Occipital lobe (tissue), 2 donors: ENCODE results near the gene LPAR2. TPM values are rescaled to one million over a fixed set of nuclear protein-coding genes. Genes with fewer than 3 reads are reported as not detected.
"Not testable (repeated sequence)": the region's sequence is repeated elsewhere in the genome, so short reads cannot be mapped to it uniquely, and the experiment has no call there.

Experiments used
- DNase-seq: peaks from one replicate; lab custom pipeline; 2025; lab: John Stamatoyannopoulos, UW
- total RNA-seq: library from RNA; depleted of rRNA; stranded (reverse); fragments of >200 nt; gene quantifications from one replicate; pipeline ENCODE4 v1.2.3, GENCODE V29; 2014

Gene LPAR2
- total RNA-seq, 1 donor from 2014 or later, result 13.3 TPM

GRCh38 chr19:19631346-19631745 lies 3.3 kb upstream of the LPAR2 start:
- DNase-seq, result no peak

DNA sequence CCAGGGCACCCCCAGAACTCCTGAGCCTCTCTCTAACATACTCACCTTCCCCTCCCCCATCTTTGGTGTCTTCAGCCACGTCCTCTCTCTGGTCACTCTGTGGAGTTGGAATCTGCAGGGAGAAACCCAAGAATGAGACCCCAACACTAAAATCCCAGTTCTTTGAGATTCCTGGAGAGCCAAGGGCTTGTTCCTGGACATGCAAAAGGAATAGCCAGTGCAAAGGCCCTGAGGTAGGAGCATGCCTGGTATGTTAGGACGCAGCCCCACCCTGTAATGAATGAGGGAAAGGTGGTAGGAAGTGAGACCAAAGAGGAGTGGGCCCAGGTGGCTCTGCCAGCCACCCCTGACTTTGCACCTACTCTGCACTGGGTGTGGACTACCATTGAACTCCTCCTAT lies 2.4 kb upstream of the LPAR2 start:
- no peak for DNase-seq

GRCh38 chr19:19630062-19630414 lies 2.0 kb upstream of the LPAR2 start:
- DNase-seq, result no peak

DNA sequence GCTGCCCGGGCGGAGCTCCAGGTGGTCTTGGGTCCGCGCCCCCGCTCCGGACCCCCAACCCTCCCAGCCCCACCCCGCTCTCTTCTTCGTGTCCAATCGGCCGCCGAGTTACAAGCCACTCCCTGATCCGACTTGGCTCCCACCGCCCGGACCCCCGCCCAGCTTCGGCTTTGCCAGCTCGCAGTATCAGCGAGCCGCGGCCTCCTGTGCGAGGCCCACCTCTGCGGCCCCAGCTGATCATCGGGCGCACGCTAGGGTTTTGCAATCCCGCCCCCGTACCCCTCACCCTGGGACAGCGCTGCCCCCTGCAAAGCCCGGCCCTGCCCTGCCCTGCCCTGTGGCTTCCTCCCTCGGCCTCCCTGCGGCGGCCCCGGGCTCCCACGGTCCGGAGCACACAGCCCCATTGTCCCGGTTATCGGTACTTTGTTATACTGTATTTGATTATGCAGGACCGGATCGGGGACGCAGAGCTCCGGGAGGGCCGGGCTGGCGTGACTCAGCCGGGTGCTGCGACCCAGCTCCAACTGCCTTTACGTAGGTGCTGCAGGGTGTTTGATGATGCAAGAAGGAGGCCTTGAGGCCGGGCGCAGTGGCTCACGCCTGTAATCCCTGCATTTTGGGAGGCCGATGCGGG lies 598 bp upstream of the LPAR2 start:
- DNase-seq, result no peak

GRCh38 chr19:19626516-19627472 lies 1.2 kb downstream of the LPAR2 start:
- no peak for DNase-seq

DNA sequence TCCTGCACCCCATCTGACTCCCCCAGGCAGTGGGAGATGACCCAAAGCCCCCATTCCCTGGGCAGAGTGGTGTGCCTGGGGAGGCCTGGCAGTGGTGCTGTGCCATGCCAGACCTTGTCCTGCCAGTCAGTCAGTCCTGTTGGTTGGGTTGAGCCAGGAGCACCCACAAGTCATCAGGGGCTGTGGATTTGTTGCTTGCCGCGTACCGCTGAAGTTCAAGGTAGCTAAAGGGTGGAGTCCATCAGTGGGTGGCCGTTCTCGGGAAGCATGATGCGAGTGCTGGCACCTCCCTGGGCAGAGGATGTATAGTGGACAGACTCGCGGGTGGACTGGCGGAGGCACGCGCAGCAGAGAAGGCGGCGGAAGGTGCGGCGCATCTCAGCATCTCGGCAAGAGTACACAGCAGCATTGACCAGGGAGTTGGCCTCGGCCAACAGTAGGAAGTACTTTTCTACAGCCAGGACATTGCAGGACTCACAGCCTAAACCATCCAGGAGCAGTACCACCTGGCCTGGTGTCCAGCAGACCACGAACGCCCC lies 3.9 kb downstream of the LPAR2 start:
- DNase-seq, result no peak

DNA sequence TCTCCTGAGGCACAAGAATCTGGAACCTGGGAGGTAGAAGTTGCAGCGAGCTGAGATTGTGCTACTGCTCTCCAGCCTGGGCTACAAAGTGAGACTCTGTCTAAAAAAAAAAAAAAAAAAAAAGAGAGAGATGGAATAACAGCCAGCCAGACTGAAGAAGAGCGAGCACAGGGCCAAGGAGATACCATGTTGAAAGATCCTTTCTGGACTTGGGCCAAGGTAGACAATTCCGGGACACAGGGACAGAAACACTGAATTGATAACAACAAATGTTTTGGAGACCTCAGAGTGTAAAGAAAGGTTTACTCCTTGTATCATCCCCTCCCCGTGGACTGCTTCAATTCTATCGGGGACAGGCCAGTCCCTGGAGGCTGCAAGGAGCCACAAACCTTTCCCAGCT lies 4.6 kb downstream of the LPAR2 start:
- no peak for DNase-seq

DNA sequence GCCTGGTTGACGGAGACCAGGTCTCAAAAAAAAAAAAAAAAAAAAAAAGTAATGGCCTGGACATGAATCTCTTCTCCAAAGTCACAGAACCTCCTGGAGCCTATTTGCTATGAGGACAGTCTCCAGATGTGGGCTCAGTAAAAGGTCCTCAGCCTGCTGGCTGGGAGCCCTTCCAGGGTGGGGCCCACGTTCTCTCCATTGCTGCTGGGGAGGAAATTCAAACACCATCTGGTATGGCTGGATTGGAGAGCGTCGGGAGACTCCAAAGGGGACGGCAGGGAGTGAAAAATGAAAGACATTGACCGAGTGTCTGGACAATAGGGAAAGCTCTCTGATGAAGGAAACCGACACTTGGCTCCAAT lies 8.2 kb downstream of the LPAR2 start:
- DNase-seq, result no peak

- no peak for DNase-seq
Observed at GRCh38 chr19:19619181-19619848, 8.7 kb downstream of the LPAR2 start.

DNA sequence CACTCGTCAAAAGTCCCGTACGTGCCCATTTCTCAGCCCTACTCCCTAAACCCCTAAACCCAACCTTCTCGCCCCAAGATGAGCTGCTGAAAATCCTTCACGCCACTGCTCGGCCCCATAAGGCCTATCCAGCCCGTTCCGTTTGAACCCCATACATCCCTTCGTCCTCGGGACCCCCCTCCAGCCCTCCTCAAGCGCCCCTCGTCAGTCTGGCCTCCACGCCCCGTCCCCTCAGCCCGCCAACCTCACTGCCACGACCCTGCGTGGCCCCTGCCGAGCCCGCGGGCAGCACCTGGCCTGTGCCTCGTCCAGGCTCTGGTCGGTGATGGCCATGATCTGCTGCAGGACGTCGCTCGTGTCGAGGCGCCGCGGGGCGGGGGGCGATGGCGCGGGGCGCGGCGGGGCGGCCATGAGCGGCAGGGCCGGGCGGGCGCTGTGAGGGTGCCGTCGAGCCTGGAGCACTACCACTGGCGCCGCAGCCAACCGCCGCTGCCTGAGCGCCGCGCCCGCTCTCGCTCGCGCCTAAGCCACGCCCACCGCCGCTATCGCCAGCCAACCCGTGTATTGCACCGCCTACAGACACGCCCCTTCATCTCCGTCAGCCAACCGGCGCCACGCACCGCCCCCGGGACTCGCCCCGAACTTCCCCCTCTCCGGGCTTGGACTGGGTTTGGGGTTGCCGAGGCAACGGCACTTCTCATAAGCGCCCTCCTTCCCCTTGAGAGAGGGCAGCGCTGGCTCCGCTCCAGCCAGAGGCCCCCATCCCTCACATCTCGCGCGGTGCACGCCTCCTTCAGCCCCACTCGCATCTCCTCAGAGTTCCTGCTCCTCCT lies 9.6 kb downstream of the LPAR2 start, which contains the start of gene PBX4:
Gene PBX4 (minus strand): TSS at position 469 of the 833 bp plus-strand sequence. CDS start 58 bp downstream, at position 411.
- DNase-seq, result peak; percentile 89

DNA sequence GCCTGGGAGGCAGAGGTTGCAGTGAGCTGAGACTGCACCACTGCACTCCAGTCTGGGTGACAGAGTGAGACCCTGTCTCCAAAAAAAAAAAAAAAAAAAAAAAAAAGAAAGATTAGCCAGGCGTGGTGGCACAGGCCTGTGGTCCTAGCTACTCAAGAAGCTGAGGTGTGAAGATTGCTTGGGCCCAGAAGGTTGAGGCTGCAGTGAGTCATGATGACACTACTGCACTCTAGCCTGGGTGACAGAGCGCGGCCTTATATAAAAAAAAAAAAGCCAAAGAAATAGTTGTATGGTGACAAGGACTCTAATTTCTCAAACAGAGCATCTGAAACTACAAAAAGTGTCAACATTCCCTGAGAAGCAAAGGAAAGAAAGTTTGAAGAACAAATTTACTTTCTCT lies 12.9 kb downstream of the LPAR2 start:
- DNase-seq, result no peak

GRCh38 chr19:19613506-19613905 lies 14.5 kb downstream of the LPAR2 start:
- DNase-seq, result no peak

- no peak for DNase-seq
Observed at GRCh38 chr19:19610376-19611202, 17.4 kb downstream of the LPAR2 start.

- not testable (repeated sequence) for DNase-seq
Observed at GRCh38 chr19:19606686-19607085, 21.3 kb downstream of the LPAR2 start.

DNA sequence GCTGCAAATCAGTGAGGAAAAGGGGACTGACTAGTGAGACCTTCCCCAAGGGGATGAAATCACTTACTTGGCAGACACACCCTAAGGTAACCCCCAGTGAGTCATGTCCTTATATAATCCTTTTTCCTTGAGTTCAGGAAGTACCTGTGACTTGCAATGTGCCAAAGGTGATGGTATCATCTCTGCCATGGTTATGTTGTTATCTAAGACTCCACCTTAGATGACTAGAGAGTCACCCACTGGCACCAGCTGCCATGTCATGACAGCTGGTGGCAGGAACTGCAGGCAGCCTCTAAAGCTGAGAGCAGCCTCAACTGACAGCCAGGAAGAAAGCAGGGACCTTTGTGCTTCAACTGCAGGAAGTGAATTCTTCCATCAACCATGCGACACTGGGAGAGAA lies 22.0 kb downstream of the LPAR2 start:
- DNase-seq, result no peak

DNA sequence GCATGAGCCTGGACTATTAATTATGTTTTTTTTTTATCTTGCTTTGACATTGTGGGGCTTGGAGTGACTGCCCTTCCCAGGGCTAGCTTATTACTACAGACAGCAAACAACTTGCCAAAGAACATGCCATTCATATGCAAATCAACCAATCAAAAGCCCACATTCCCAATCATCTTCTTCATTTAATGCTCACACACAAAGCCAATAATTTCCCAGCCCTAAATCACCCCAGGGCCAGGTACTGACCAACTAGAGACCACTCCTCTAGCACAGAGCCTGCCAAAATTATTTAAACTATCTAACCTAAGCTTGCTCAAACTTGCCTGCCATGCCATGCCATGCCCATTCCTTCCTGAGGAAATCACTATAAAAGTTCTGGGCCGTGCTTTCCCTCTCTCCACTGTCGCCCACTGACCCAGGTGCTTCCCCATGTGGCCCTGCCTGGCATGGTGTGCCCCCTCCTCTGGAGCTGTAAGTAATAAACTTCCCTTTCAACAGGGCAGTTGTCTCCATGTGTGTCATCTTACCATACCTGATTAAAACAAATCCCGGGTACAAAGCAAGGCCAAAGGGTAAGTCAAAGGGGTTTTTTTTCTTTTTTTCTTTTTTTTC lies 25.2 kb downstream of the LPAR2 start:
- no peak for DNase-seq

DNA sequence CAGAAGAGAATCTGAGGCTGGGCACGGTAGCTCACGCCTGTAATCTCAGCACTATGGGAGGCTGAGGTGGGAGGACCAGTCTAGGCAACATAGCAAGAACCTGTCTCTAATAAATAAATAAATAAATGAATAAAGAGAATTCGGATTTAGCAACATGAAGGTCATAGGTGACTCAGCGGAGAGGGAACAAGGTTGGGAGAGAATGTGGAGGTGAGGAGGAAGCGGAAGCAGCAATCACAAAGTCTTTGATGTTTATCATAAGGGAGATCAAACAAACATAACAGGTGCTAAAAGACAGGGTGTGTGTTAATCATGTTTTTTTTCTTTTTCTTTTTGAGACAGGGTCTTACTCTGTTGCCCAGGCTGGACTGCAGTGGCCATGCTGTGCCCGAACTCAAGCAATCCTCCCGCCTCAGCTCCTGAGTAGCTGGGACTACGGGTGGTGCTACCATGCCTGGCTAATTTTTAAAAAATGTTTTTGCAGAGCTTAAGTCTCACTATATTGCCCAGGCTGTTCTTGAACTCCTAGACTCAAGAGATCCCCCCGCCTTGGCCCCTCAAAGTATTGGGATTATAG lies 25.8 kb downstream of the LPAR2 start:
- no peak for DNase-seq

- no peak for DNase-seq
Observed at GRCh38 chr19:19600793-19601330, 27.2 kb downstream of the LPAR2 start.
